ENCODE measurements around the gene ABCC11.

Gene ABCC11

GRCh38 chr16:48126801-48127644 lies 120.3 kb downstream of the ABCC11 start:
- TF ChIP-seq CTCF (IDR thresholded peaks at IDR 0.05; ENCODE audit: insufficient read depth, low read depth, low read length, missing control alignments) = no peak
- H3K4me3 ChIP-seq (ENCODE audit: low read depth, low read length) = no peak overlapping the region
- DNase-seq (ENCODE audit: low read depth) = no peak

GRCh38 chr16:48125888-48126287 lies 121.5 kb downstream of the ABCC11 start:
- no peak for TF ChIP-seq CTCF (IDR thresholded peaks at IDR 0.05; ENCODE audit: insufficient read depth, low read depth, low read length, missing control alignments)
- no peak overlapping the region for H3K4me3 ChIP-seq (ENCODE audit: low read depth, low read length)
- DNase-seq (ENCODE audit: low read depth) = no peak

GRCh38 chr16:48124266-48124665 lies 123.1 kb downstream of the ABCC11 start:
- DNase-seq (ENCODE audit: low read depth) = no peak
- no peak overlapping the region for H3K4me3 ChIP-seq (ENCODE audit: low read depth, low read length)
- no peak for TF ChIP-seq CTCF (IDR thresholded peaks at IDR 0.05; ENCODE audit: insufficient read depth, low read depth, low read length, missing control alignments)

- H3K4me3 ChIP-seq (ENCODE audit: low read depth, low read length) = no peak overlapping the region
- TF ChIP-seq CTCF (IDR thresholded peaks at IDR 0.05; ENCODE audit: insufficient read depth, low read depth, low read length, missing control alignments) = no peak
- DNase-seq (ENCODE audit: low read depth) = peak; percentile 64
Measured at GRCh38 chr16:48123104-48123788, 124.1 kb downstream of the ABCC11 start.

- TF ChIP-seq CTCF (IDR thresholded peaks at IDR 0.05; ENCODE audit: insufficient read depth, low read depth, low read length, missing control alignments) = no peak
- H3K4me3 ChIP-seq (ENCODE audit: low read depth, low read length) = no peak overlapping the region
- no peak for DNase-seq (ENCODE audit: low read depth)
Measured at GRCh38 chr16:48121276-48121675, 126.1 kb downstream of the ABCC11 start.

- H3K4me3 ChIP-seq (ENCODE audit: low read depth, low read length) = no peak overlapping the region
- no peak for TF ChIP-seq CTCF (IDR thresholded peaks at IDR 0.05; ENCODE audit: insufficient read depth, low read depth, low read length, missing control alignments)
- no peak for DNase-seq (ENCODE audit: low read depth)
Measured at GRCh38 chr16:48118841-48119240, 128.5 kb downstream of the ABCC11 start.

All from GM12865 (cell line).